Neural cell (in vitro differentiated cells): ENCODE data around the gene B4GALT2.

Experiments
- CTCF ChIP-seq: fragments of 450-650 bp; IDR thresholded peaks from 2 replicates; pipeline ENCODE4 v1.5.1; 2014; ENCODE audit warnings: antibody characterized with exemption, mild to moderate bottlenecking, moderate library complexity; ENCODE audit not compliant: poor library complexity, severe bottlenecking
- EP300 ChIP-seq: fragments of 450-650 bp; conservative IDR thresholded peaks from 2 replicates; pipeline ENCODE4 v1.6.1; 2014; ENCODE audit warnings: antibody characterized with exemption, mild to moderate bottlenecking, moderate library complexity; ENCODE audit not compliant: poor library complexity, severe bottlenecking
- POLR2AphosphoS5 ChIP-seq: IDR thresholded peaks from 2 replicates; pipeline ENCODE4 v1.6.1; 2012
- RAD21 ChIP-seq: fragments of 450-650 bp; conservative IDR thresholded peaks from 2 replicates; pipeline ENCODE4 v1.6.1; 2014; ENCODE audit warnings: antibody characterized with exemption, mild to moderate bottlenecking, moderate library complexity
- REST ChIP-seq: IDR thresholded peaks from 2 replicates; pipeline ENCODE4 v1.6.1; 2012; ENCODE audit warnings: borderline replicate concordance
- TAF1 ChIP-seq: IDR thresholded peaks from 2 replicates; pipeline ENCODE4 v1.6.1; 2012; ENCODE audit warnings: low read depth

- no peak for TF ChIP-seq CTCF
- TF ChIP-seq EP300: no peak
- TF ChIP-seq POLR2AphosphoS5: no peak
- TF ChIP-seq RAD21: no peak
- no peak for TF ChIP-seq REST
- no peak for TF ChIP-seq TAF1
These were observed 23.2 kb downstream of the B4GALT2 start for GRCh38 chr1:44002165-44002564.
